ENCODE data around the gene HECTD2.
"Not testable (repeated sequence)": the region's sequence is repeated elsewhere in the genome, so short reads cannot be mapped to it uniquely, and the experiment has no call there.

DNA sequence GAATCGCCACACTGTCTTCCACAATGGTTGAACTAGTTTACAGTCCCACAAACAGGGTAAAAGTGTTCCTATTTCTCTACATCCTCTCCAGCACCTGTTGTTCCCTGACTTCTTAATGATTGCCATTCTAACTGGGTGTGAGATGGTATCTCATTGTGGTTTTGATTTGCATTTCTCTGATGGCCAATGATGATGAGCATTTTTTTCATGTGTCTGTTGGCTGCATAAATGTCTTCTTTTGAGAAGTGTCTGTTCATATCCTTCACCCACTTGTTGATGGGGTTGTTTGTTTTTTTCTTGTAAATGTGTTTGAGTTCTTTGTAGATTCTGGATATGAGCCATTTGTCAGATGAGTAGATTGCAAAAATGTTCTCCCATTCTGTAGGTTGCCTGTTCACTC is 45.0 kb downstream of the HECTD2 start:
- not testable (repeated sequence) for TF ChIP-seq ISL1 (CRISPR knock-in tag; IDR thresholded peaks at IDR 0.05); OSR1 (CRISPR knock-in tag; IDR thresholded peaks at IDR 0.05); ARNTL (CRISPR knock-in tag; IDR thresholded peaks at IDR 0.05; ENCODE audit: borderline replicate concordance, low read depth); SNAI2 (CRISPR knock-in tag; IDR thresholded peaks at IDR 0.05); ZNF8 (CRISPR knock-in tag; IDR thresholded peaks at IDR 0.05); ZFP30 (CRISPR knock-in tag; IDR thresholded peaks at IDR 0.05); CSDC2 (CRISPR knock-in tag; IDR thresholded peaks at IDR 0.05); TCF4 (CRISPR knock-in tag; IDR thresholded peaks at IDR 0.05; ENCODE audit: borderline replicate concordance); POU6F1 (CRISPR knock-in tag; IDR thresholded peaks at IDR 0.05; ENCODE audit: borderline replicate concordance, low read depth); ESRRG (CRISPR knock-in tag; IDR thresholded peaks at IDR 0.05); BACH2 (CRISPR knock-in tag; IDR thresholded peaks at IDR 0.05; ENCODE audit: borderline replicate concordance)
- TF ChIP-seq, protein P1, sequence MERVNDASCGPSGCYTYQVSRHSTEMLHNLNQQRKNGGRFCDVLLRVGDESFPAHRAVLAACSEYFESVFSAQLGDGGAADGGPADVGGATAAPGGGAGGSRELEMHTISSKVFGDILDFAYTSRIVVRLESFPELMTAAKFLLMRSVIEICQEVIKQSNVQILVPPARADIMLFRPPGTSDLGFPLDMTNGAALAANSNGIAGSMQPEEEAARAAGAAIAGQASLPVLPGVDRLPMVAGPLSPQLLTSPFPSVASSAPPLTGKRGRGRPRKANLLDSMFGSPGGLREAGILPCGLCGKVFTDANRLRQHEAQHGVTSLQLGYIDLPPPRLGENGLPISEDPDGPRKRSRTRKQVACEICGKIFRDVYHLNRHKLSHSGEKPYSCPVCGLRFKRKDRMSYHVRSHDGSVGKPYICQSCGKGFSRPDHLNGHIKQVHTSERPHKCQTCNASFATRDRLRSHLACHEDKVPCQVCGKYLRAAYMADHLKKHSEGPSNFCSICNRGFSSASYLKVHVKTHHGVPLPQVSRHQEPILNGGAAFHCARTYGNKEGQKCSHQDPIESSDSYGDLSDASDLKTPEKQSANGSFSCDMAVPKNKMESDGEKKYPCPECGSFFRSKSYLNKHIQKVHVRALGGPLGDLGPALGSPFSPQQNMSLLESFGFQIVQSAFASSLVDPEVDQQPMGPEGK (CRISPR knock-in tag; IDR thresholded peaks at IDR 0.05; ENCODE audit: borderline replicate concordance) = not testable (repeated sequence)
- TF ChIP-seq, protein P2, sequence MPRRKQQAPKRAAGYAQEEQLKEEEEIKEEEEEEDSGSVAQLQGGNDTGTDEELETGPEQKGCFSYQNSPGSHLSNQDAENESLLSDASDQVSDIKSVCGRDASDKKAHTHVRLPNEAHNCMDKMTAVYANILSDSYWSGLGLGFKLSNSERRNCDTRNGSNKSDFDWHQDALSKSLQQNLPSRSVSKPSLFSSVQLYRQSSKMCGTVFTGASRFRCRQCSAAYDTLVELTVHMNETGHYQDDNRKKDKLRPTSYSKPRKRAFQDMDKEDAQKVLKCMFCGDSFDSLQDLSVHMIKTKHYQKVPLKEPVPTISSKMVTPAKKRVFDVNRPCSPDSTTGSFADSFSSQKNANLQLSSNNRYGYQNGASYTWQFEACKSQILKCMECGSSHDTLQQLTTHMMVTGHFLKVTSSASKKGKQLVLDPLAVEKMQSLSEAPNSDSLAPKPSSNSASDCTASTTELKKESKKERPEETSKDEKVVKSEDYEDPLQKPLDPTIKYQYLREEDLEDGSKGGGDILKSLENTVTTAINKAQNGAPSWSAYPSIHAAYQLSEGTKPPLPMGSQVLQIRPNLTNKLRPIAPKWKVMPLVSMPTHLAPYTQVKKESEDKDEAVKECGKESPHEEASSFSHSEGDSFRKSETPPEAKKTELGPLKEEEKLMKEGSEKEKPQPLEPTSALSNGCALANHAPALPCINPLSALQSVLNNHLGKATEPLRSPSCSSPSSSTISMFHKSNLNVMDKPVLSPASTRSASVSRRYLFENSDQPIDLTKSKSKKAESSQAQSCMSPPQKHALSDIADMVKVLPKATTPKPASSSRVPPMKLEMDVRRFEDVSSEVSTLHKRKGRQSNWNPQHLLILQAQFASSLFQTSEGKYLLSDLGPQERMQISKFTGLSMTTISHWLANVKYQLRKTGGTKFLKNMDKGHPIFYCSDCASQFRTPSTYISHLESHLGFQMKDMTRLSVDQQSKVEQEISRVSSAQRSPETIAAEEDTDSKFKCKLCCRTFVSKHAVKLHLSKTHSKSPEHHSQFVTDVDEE (CRISPR knock-in tag; IDR thresholded peaks at IDR 0.05) = not testable (repeated sequence)
